GM21723 (cell line): Measurements from ENCODE around the gene MVB12B.

Experiments
- ATAC-seq: cut with Tn5 transposase; IDR thresholded peaks from one replicate; pipeline ENCODE4 v1.9.1; 2021; ENCODE audit warnings: mild to moderate bottlenecking, moderate library complexity; ENCODE audit not compliant: unreplicated experiment

Gene MVB12B

DNA sequence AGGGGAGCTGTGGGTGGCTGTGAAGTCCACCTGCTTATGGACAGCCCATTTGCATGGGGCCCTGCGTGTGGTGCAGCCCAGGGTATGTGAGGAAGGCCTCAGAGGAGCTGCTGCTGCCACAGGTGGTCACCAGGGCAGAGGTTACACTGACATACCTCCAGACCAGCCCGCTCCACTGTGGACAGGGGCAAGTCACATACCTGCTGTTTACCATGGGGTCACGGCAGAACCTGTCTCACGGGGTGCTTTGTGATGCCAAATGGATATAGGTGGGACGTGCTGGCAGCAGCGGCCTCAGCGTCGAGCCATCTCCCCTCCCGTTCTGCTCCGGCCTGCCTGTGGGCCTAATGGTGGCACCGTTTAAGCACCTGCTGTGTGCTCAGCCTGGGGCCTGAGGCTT is 159.6 kb downstream of the MVB12B start:
- ATAC-seq, result no peak

DNA sequence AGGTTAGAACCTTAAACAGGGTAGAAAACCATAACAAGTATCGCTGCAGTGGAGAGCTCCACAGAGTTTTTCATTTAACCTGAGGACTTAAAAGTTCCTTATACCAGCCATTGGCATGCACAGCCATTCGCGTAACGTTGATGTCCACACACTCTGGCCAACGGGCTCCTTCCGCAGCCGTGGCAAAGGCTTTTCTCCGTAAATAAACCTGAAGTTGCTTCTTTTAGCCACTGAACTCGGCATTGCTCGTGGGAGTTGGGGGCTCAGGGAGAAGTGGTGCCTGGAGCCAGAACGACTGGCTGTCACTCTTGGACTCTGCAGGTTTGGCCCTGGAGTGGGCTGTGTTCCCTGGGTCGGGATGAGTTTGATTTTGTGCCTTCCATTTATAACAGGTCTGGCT is 161.2 kb downstream of the MVB12B start:
- no peak for ATAC-seq

DNA sequence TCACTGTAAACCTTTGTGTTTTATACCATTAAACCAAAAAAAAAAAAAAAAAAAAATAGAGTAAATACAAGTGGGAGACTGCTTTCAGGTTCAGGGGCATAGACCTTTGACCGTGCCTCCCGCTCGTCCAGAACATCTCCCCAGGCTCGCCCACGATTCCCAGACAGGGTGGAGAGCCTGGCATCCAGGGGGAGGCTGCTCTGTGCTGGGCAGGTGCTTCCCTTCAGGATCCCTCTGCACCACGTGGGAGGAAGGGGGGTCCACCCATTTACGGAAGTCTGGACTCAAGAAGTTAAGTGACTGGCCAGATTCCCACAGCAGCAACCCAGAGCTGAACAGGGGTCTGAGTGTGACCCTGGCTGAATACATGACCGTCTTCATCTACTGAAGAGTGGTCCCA is 161.7 kb downstream of the MVB12B start:
- ATAC-seq, result no peak

DNA sequence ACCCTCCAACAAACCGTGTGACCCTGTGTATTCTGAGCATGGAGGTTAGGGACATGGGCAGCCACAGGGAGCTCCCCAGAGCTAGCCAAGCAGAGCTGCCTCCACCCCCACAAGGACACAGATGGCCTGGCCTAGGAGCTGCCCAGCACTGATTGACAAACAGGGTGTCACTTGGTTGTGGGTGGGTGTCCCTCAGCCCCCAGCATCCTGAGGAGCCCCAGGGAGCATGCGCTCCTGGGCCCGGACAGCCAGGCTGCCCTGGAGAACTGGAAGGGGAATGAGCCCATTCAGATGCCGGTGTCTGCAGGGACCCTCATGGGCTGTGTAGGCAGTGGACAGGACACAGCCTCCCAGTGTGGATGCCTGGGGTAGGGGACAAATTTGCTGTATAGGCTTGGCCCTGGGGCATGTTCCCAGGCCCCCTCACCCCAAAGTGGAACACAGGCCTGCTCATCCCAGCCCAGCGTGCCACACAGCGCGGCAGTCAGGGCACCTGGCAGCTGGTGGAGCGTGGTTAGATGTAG is 162.3 kb downstream of the MVB12B start:
- no peak for ATAC-seq

DNA sequence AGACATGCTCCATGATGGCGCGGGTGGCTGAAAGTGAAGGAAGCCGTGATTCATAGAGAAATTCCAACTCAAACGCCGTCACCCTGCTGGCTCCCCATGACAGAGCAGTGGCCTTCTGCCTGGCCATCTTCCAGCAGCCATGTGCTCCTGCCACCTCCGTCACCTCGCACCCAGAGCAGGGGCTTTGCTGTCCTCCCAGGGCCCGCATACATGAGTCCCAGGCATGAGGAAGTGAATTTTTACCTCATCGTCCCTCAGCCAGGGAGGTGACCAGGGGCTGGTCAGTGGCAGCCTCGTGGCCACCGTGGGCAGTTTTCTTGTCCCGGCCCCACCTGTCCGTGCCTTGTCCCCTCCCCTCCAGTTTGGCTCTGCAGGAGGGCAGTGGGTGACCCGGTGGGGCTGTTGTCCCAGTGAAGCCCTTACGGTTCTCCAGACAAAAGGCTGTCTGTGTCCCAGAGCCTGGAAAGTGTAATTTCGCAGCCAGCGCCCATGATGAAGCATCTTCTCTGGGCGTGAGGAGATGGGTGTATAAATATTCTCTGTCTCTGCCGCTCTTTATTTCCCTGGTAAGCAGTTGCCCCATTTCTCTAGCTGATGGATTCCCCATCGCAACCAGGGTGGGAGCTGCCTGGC is 163.1 kb downstream of the MVB12B start:
- ATAC-seq, result no peak

DNA sequence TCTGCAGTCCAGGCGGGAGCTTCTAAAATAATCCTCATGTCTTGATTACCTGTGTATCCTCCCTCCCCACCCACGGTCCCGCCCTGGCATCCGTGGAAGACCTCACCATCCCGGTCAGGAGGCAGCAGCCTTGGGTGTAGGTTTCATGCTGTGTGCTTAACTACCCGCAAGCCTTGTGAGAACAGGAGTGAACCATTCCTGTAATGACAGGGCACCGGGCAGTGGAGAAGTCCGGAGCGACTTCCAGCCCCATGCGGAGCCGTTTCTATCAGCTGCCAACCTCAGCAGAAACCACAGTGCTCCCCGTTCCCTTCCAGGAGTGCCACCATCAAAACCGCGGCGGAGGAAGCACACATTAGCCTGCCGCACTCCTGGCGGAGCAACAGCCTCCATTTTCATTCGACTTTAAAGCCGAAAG is 163.6 kb downstream of the MVB12B start:
- no peak for ATAC-seq

DNA sequence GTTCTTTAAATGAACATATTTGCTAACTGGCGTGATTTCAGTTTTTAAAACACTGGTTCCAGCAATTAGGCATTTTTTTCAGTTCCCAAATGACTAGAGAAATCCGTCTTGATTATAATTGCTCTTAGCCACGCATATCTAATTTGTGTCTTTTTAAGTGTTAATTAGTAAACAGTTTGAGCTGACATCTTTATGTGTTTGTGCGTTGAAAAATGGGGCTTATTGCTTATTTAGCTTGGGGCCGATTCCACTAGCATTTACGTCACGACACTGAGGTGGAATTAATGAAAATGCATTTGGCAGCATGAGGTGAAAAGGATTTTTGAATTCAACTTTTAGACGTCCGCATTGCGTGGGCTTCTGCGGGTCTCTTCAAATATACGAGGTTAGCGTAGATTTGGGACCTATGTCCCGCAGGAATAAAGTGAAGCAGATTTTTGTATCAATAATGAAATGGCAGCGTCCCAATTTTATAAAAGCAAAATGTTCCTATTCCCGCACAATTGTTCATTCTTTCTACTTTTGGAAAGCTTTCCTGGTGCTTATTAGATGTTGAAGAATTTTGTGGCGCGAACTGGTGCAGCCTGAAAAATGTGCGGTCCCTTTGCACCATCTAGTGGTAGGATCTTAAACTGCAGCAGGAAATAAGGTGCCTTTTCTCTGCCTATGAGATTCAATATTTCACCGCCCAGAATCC is 164.4 kb downstream of the MVB12B start:
- ATAC-seq, result no peak

DNA sequence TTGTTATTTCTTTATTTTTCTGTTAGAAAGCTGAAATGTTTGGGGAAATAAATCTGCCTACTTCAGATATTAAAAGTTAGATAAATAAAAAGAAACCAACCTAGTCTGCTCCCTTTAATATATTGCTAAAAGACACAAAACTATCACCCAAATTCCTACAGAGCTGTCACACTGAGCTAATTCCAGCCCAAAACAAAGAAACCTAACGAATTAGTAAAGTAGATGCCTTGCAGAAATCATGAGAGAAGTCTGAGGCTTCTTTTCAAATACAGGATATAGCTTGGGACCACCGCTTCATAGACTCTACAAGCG is 164.9 kb downstream of the MVB12B start:
- no peak for ATAC-seq

DNA sequence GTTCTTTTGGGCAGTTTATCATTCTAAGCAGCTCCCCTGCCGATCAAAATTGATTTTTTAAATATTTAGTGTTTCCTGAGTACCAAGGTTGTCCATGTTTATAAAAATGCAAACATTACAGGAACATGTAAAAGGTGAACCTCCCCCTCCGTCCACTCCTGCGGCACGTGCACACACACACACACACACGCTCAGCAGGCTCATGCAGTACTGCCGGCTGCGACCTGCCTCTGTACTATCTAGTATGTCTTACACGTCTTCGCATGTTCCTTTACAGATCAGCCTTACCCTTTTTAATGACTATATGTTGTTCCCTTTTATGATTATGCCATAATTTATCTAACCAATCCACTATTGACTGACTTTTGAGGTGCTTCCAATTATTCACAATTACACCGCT is 165.3 kb downstream of the MVB12B start:
- no peak for ATAC-seq

DNA sequence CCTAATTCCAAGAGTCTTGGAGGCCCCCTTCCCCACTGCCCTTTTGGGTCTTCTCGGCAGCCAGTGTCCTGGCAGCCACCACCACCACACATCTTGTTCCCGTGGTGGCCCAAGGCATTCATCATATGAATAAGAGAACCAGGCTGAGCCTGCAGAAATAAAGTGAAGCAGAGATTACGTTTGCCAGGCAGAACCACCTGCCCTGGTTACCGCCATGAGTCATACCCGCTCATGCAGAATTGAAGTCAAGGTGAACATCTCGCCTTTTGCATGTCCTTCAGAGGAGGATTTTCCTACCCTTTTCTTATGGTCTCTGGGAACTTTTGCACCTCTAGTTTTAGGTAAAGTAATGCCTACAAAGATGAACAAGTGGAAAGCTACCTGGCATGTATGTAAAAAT is 167.6 kb downstream of the MVB12B start:
- no peak for ATAC-seq

DNA sequence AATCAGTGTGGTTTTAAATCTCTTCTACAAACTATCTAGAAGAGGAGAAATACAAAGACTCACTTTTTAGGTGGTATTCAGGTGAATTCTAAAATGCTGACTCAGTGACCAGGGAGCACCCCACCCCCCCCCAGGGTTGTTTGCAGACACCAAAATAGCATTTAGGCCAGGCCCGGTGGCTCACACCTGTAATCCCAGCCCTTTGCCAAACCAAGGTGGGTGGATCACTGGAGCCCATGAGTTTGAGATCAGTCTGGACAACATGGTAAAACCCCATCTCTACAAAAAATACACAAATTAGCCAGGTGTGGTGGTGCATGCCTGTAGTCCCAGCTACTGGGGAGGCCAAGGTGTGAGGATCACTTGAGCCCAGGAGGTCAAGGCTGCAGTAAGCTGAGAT is 168.1 kb downstream of the MVB12B start:
- no peak for ATAC-seq

DNA sequence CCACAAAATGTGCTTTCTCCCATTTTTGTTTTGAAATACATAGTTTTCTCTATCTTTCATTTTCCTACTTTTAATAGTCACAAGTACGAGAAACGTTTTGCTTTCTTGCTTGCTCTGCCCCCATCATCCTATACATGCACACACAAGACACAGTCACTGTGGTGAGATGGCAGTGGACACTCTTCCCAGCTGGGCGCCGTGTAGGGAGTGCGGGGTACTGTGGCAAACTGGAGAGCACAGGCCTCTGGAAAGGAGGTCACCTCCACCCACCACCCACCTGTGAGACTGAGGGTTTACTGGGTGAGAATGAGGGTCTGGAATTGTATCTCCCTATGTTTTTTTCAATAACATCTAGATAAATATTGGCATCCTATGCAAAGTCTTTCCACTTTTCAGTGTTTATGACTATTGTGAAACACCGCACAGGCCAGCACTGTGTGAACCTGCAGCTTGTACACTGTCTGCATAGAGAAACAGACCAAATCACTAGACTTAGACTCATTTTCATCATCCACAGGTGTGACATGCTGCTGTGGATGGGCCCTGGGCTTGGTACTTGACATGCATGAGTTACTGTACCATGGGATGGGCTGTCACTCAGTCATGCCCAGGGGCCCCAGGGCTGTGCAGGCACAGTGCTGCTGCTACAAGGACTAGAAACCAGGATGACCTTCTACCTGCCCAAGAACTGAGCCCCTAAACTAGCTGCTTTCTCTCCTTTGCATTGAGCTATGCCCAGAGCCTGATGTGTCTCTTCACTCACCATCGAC is 169.0 kb downstream of the MVB12B start:
- no peak for ATAC-seq

DNA sequence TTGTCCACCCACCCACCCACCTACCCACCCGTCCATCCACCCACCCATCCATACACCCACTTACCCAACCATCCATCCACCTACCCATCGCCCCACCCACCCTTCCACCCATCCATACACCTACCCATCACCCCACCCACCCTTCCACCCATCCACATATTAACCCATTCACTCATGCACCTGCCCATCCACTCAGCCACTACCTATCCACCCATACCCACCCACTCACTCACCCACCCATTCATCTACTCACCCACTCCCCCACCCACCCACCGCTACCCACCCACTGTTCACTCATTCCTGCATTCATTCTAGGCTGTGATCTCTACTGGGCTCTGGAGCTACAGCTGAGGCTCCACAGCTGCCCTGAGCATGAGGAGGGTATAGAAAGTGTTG is 169.6 kb downstream of the MVB12B start:
- no peak for ATAC-seq

DNA sequence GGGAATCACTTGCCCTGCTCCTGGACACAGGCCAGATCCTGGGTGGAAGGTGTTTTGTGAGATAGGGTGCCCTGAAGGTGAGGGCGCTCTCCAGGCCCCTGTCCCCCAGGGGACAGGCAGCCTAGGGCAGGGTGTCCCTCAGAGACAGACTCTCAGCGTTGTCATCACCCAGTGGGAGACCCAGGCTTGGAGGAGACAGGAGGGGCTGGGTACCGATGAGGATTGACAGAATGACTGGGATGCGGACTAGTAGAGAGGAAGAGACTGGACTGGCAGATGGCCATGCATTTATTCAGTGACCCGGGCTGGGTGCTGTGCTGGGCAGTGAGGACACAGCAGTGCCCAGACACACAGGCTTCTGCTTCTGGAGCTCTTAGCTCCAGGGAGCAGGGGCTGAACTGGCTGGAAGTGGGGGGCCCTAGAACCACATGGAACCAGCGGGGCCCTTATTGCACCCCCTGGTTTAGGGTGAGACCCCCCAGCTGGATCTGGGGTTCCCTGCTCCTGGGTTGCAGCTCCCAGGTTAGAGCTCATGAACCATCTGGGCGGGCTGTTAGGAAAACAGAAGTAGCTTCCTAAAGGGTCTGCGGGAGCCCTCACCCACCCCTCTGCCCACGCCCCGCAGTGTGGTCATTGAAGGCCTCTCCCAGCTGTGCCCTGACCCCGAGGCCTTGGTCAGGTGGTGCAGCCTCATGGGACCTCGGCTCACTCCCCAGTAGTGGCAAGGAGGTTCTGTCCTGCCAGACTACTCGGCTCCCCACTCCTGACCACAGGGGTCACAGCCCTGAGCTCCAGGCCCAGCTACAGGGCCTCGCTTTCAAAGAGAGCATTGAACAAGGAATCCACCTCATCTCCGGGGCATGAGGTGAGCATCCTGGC is 170.4 kb downstream of the MVB12B start:
- no peak for ATAC-seq

DNA sequence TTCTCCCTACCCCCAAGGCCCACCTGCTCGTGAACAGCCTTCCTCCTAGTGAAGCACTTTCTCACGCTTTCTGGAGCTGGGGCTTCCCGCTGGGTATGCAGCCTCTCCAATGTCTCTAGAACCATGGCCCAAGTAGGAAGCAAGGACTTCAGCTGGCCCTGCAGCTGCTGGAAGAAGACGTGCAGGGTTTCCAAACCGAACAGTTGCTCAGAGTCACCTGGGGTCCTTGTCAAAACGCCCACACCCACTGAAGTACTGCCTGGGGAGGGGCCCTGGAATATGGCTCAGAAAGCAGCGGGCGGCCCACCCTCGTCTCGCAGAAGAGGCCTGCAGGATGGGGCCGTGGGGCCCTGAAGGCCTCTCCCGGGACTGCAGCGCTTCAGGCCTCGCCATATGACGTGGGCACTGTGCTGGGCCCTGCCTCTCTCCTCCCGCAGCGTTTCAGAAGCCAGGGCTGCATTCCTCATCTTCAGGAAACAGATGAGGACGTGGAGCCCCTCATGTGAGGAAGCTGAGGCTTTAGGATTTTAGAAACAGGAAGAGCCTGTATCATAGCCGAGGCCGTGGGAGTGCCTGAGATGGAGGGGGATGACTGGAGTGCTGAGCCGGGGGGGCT is 171.1 kb downstream of the MVB12B start:
- no peak for ATAC-seq

DNA sequence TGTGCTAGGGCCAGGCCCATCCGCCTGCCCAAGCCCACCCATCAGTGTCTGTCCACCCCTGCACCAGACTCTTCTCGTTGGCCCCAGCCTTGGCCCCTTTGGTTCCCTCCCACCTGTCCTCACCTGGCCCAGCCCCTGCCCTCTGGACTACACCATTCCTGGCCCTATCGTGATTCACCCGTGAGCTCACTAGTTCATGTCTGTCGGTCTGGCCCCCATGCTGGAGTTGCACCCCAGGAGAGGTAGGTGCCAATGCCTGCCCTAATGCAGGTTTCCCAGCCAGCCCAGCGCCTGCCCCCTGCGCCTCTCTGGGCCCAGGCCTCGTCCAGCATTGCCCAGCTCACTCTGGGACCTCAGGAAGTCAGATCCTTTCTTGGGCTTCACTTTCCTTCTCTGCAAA is 171.7 kb downstream of the MVB12B start:
- ATAC-seq, result no peak

DNA sequence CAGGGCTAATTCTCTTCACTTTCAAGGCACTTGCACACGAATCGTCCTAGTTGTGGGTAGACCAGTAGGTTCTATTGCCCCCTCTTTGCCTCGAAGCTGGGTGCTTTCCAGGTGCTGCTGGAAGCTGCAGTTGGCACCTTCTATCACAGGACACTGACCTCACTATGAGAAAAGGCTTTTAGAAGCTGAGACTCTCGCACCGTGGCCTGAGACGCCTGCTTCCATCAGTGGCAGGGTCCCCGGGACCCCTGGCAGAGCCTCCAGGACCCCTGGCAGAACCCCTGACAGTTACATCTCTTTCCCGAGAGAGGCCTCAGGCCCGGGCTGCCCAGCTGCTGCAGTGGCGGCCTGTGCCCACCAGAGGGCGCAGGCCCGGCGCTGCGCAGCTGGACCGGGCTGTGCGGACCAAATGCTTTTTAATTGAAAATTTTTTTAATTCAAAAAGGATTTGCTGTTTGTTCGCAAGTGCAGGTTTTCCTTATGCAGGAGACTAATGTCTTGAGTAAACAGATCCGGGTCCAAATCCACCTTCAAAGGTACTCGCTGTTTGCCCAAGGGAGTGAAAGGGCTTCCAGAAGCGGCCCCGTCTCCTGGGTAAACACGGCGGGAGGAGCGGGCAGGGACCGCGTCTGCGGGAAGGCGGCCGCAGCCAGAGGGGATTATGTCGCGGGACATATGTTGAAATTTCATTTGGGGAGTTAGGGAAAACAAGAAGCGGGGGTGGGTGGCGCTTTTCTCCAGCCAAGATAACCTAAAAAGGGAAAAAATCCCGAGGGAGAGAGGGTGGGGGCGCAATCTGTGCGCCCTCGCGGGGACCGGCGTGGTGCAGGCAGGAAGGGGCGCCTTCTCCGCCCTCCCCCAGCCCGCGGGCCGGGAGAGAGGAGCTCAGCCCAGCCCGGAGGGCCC is 172.6 kb downstream of the MVB12B start:
- ATAC-seq, result no peak

DNA sequence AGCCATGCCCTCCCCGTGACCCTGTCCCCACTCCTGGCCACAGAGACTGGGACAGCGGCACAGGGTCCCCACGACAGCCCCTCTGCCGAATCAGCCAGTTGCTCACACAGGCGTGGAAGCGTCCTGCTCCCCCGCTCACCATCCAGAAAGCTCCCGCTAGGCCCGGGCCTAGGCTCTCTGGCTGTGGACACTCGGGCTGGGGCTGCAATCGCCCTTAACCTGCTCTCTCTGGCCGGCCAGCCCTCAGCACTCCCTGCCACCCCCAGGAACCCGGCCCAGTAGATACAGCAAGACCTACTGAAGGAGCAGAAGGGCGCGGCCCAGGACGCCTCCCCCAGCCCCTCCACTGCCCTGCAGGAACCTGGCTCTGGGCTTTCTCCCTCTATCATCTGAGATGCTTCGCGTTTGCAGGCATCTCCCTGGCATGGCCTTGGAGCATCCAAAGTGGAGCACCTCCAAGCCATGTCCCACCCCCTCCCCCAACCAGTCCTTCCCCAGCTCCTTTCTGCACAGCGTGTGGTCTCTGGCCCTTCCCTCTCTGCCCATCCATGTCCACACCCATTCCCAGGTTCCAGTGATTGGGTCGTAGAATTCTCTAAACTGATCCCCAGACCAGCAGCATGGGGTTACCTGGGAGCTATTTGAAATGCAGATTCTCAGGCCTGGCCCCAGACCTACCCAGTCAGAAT is 173.4 kb downstream of the MVB12B start:
- no peak for ATAC-seq
